Fibroblast of lung (primary cell): ENCODE results near the gene DPH3.

ENCODE experiments used
- CTCF ChIP-seq, 2 donors: IDR thresholded peaks in 1 of 2; conservative IDR thresholded peaks in 1 of 2; 1 replicate in 1 of 2; 2 replicates in 1 of 2; pipeline ENCODE4 v1.5.1; 2011 to 2012; ENCODE audit warnings: low read length in 2 of 2, control low read depth in 1 of 2, inconsistent platforms in 1 of 2, low read depth in 1 of 2, mild to moderate bottlenecking in 1 of 2
- EZH2 ChIP-seq: IDR thresholded peaks from 2 replicates; pipeline ENCODE4 v1.5.1; 2012; ENCODE audit warnings: low read length, control low read depth, mild to moderate bottlenecking; ENCODE audit errors: missing control alignments

GRCh38 chr3:16286751-16287543 lies 22.2 kb upstream of the DPH3 start:
- no peak for TF ChIP-seq CTCF (conservative IDR thresholded peaks at IDR 0.05 in 1 of 2, IDR thresholded peaks at IDR 0.05 in 1 of 2; ENCODE audit: low read depth in 1 of 2, low read length in 2 of 2)
- no peak for TF ChIP-seq EZH2
